Retina (tissue), 1 donor: Measurements from ENCODE around the gene FGD6.
"Not testable (repeated sequence)": the region's sequence is repeated elsewhere in the genome, so short reads cannot be mapped to it uniquely, and the experiment has no call there.

Experiments
- DNase-seq: peaks from one replicate; pipeline ENCODE4 v3.0.0-alpha.2; 2016

Gene FGD6

GRCh38 chr12:95204141-95204866, 13.0 kb downstream of the FGD6 start:
- DNase-seq, result no peak

- no peak for DNase-seq
These were observed 13.7 kb downstream of the FGD6 start for GRCh38 chr12:95203487-95204030.

- no peak for DNase-seq
These were observed 14.4 kb downstream of the FGD6 start for GRCh38 chr12:95202691-95203486.

- DNase-seq, result no peak
These were observed 16.1 kb downstream of the FGD6 start for GRCh38 chr12:95201056-95201670.

- no peak for DNase-seq
These were observed 17.0 kb downstream of the FGD6 start for GRCh38 chr12:95200128-95200894.

GRCh38 chr12:95198914-95199313, 18.4 kb downstream of the FGD6 start:
- DNase-seq, result no peak

- DNase-seq, result no peak
These were observed 19.6 kb downstream of the FGD6 start for GRCh38 chr12:95197636-95198035.

- not testable (repeated sequence) for DNase-seq
These were observed 20.2 kb downstream of the FGD6 start for GRCh38 chr12:95196875-95197569.

- DNase-seq, result no peak
These were observed 22.1 kb downstream of the FGD6 start for GRCh38 chr12:95195122-95195521.

- DNase-seq, result no peak
These were observed 24.1 kb downstream of the FGD6 start for GRCh38 chr12:95193139-95193538.

- no peak for DNase-seq
These were observed 25.0 kb downstream of the FGD6 start for GRCh38 chr12:95192271-95192670.

GRCh38 chr12:95191060-95191696, 26.1 kb downstream of the FGD6 start:
- DNase-seq, result no peak

GRCh38 chr12:95187865-95188415, 29.3 kb downstream of the FGD6 start:
- DNase-seq, result no peak

- DNase-seq, result no peak
These were observed 31.4 kb downstream of the FGD6 start for GRCh38 chr12:95185854-95186253.

- no peak for DNase-seq
These were observed 32.2 kb downstream of the FGD6 start for GRCh38 chr12:95185072-95185471.

- DNase-seq, result no peak
These were observed 33.1 kb downstream of the FGD6 start for GRCh38 chr12:95184121-95184520.

- DNase-seq, result no peak
These were observed 34.3 kb downstream of the FGD6 start for GRCh38 chr12:95182868-95183415.

- no peak for DNase-seq
These were observed 36.2 kb downstream of the FGD6 start for GRCh38 chr12:95181103-95181502.

- no peak for DNase-seq
These were observed 38.3 kb downstream of the FGD6 start for GRCh38 chr12:95179011-95179410.

GRCh38 chr12:95178136-95178535, 39.1 kb downstream of the FGD6 start:
- DNase-seq, result no peak

GRCh38 chr12:95177201-95177768, 40.0 kb downstream of the FGD6 start:
- DNase-seq, result no peak
